GM12891 (cell line): ENCODE measurements around the gene KCNK15.

Experiments
- POLR2A ChIP-seq: IDR thresholded peaks from 2 replicates; pipeline ENCODE4 v1.6.1; 2011; ENCODE audit warnings: low read depth, low read length, control low read depth
- POLR2AphosphoS5 ChIP-seq: IDR thresholded peaks from 2 replicates; pipeline ENCODE4 v1.6.1; 2011; ENCODE audit warnings: low read depth, low read length, control low read depth
- SPI1 ChIP-seq: IDR thresholded peaks from 2 replicates; pipeline ENCODE4 v1.6.1; 2011; ENCODE audit warnings: low read depth, low read length, control low read depth
- TAF1 ChIP-seq: IDR thresholded peaks from 2 replicates; pipeline ENCODE4 v1.6.1; 2011; ENCODE audit warnings: low read depth, low read length, control low read depth

DNA sequence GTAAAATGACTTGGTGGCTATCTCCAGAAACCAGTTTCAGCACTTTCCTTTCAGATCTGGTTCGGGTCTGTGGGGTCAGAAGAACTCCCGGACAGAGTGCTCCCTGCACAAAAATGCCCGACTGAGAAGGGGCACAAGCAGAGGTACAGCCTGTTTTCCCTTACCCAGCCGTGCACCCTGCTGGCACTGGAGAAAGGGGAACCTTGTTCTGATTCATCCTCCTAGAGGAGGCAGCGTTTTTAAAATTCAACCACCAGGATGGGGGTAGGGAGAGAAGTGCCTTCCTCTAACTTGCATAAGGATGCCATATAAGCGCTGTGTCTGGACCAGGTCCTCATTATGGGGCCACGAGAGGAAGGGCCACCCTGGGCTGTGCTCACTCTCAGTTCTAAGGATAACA lies 47.1 kb downstream of the KCNK15 start:
- TF ChIP-seq POLR2A (no peak), POLR2AphosphoS5 (no peak), TAF1 (no peak), SPI1 (no peak)
